H9 (cell line): ENCODE data around the gene DNAJC6. TPM values are rescaled to one million over a fixed set of nuclear protein-coding genes. Genes with fewer than 3 reads are reported as not detected.

Source experiments
- DNase-seq: peaks from one replicate; pipeline ENCODE4 v3.0.0-alpha.2; 2017
- H2AFZ ChIP-seq: one replicate; pipeline ENCODE4 v1.6.1; 2013; ENCODE audit warnings: mild to moderate bottlenecking, low read length, control low read depth, moderate library complexity
- H2AK5ac ChIP-seq: 2 replicates; pipeline ENCODE4 v1.6.1; 2013; ENCODE audit warnings: low read length, control low read depth, mixed read lengths; ENCODE audit not compliant: insufficient read length
- H2BK120ac ChIP-seq: one replicate; pipeline ENCODE4 v1.6.1; 2013; ENCODE audit warnings: low read depth, mild to moderate bottlenecking, low read length, control low read depth, inconsistent platforms; ENCODE audit not compliant: poor library complexity, severe bottlenecking
- H2BK12ac ChIP-seq: 2 replicates; pipeline ENCODE4 v1.6.1; 2013; ENCODE audit warnings: low read length, control low read depth, mixed read lengths, low read depth; ENCODE audit not compliant: insufficient read length
- H2BK15ac ChIP-seq: 2 replicates; pipeline ENCODE4 v1.6.1; 2013; ENCODE audit warnings: low read depth, low read length, control low read depth
- H2BK20ac ChIP-seq: one replicate; pipeline ENCODE4 v1.6.1; 2013; ENCODE audit warnings: low read depth, mild to moderate bottlenecking, low read length, control low read depth, inconsistent platforms; ENCODE audit not compliant: poor library complexity, severe bottlenecking
- H2BK5ac ChIP-seq: 2 replicates; pipeline ENCODE4 v1.6.1; 2013; ENCODE audit warnings: low read length, control low read depth, mixed read lengths; ENCODE audit not compliant: insufficient read length
- H3K14ac ChIP-seq: 2 replicates; pipeline ENCODE4 v1.6.1; 2013; ENCODE audit warnings: low read length, control low read depth; ENCODE audit not compliant: insufficient read depth
- H3K18ac ChIP-seq: 2 replicates; pipeline ENCODE4 v1.6.1; 2013; ENCODE audit warnings: low read depth, mild to moderate bottlenecking, mixed read lengths, low read length, control low read depth; ENCODE audit not compliant: insufficient read length
- H3K23ac ChIP-seq: 2 replicates; pipeline ENCODE4 v1.6.1; 2013; ENCODE audit warnings: low read length, control low read depth, mixed read lengths, low read depth; ENCODE audit not compliant: insufficient read length
- H3K23me2 ChIP-seq: 2 replicates; pipeline ENCODE4 v1.6.1; 2013; ENCODE audit warnings: low read depth, mild to moderate bottlenecking, mixed read lengths, low read length, control low read depth; ENCODE audit not compliant: insufficient read length, poor library complexity, severe bottlenecking
- H3K27ac ChIP-seq: 2 replicates; pipeline ENCODE4 v1.5.1; 2013; ENCODE audit warnings: low read length, control low read depth, mixed read lengths, low read depth; ENCODE audit not compliant: insufficient read length
- H3K27me3 ChIP-seq: 2 replicates; pipeline ENCODE4 v1.6.1; 2013; ENCODE audit warnings: low read length, control low read depth, inconsistent platforms; ENCODE audit not compliant: insufficient read depth
- H3K4ac ChIP-seq: 2 replicates; pipeline ENCODE4 v1.6.1; 2013; ENCODE audit warnings: low read depth, mild to moderate bottlenecking, control low read depth, inconsistent platforms, low read length, moderate library complexity
- H3K4me1 ChIP-seq: 2 replicates; pipeline ENCODE4 v1.6.1; 2013; ENCODE audit warnings: low read length, control low read depth, inconsistent platforms; ENCODE audit not compliant: insufficient read depth
- H3K4me2 ChIP-seq: 2 replicates; pipeline ENCODE4 v1.6.1; 2013; ENCODE audit warnings: low read length, control low read depth, mixed read lengths; ENCODE audit not compliant: insufficient read length, insufficient read depth
- H3K56ac ChIP-seq: 2 replicates; pipeline ENCODE4 v1.6.1; 2013; ENCODE audit warnings: low read depth, mild to moderate bottlenecking, mixed read lengths, low read length, control low read depth; ENCODE audit not compliant: insufficient read length
- H3K79me1 ChIP-seq: 2 replicates; pipeline ENCODE4 v1.6.1; 2013; ENCODE audit warnings: low read depth, mild to moderate bottlenecking, moderate library complexity, low read length, control low read depth, inconsistent platforms; ENCODE audit not compliant: insufficient read depth, poor library complexity, severe bottlenecking
- H3K79me2 ChIP-seq: 2 replicates; pipeline ENCODE4 v1.6.1; 2013; ENCODE audit warnings: low read length, control low read depth, inconsistent platforms; ENCODE audit not compliant: insufficient read depth
- H3K9ac ChIP-seq: 2 replicates; pipeline ENCODE4 v1.6.1; 2013; ENCODE audit warnings: low read length, control low read depth, mixed read lengths; ENCODE audit not compliant: insufficient read length; ENCODE audit errors: extremely low read depth
- H3K9me3 ChIP-seq: one replicate; pipeline ENCODE4 v1.6.1; 2013; ENCODE audit warnings: low read depth, low read length, inconsistent platforms; ENCODE audit not compliant: control insufficient read depth
- H3T11ph ChIP-seq: one replicate; pipeline ENCODE4 v1.6.1; 2013; ENCODE audit warnings: mild to moderate bottlenecking, low read length, control low read depth, inconsistent platforms
- H4K20me1 ChIP-seq: one replicate; pipeline ENCODE4 v1.6.1; 2013; ENCODE audit not compliant: control insufficient read depth, insufficient read length, insufficient read depth
- H4K5ac ChIP-seq: 2 replicates; pipeline ENCODE4 v1.6.1; 2013; ENCODE audit warnings: low read depth, mild to moderate bottlenecking, mixed read lengths, low read length, control low read depth; ENCODE audit not compliant: insufficient read length
- H4K8ac ChIP-seq: replicated peaks from 2 replicates; pipeline ENCODE4 v1.6.1; 2013; ENCODE audit warnings: low read length, control low read depth, mixed read lengths, low read depth; ENCODE audit not compliant: insufficient read length
- H4K91ac ChIP-seq: 2 replicates; pipeline ENCODE4 v1.6.1; 2013; ENCODE audit warnings: low read depth, mild to moderate bottlenecking, moderate library complexity, mixed read lengths, low read length, control low read depth; ENCODE audit not compliant: insufficient read length
- H3K27ac Mint-ChIP-seq, 3 experiments: 2 replicates in 2 of 3; 3 replicates in 1 of 3; pipeline ENCODE4 v1.8.0; 2020 to 2021; ENCODE audit warnings: mixed read lengths in 3 of 3, mild to moderate bottlenecking in 1 of 3, moderate library complexity in 1 of 3
- H3K27me3 Mint-ChIP-seq: 2 replicates; pipeline ENCODE4 v1.8.0; 2021; ENCODE audit warnings: low read depth, mild to moderate bottlenecking, moderate library complexity, mixed read lengths
- H3K36me3 Mint-ChIP-seq, 3 experiments: 2 replicates in 2 of 3; 3 replicates in 1 of 3; pipeline ENCODE4 v1.8.0; 2020 to 2021; ENCODE audit warnings: low read depth in 3 of 3, mixed read lengths in 3 of 3; ENCODE audit not compliant: insufficient read depth in 1 of 3
- H3K4me1 Mint-ChIP-seq, 2 experiments: 2 replicates each; pipeline ENCODE4 v1.8.0; 2020; ENCODE audit warnings: mixed read lengths in 2 of 2
- H3K4me3 Mint-ChIP-seq, 2 experiments: 2 replicates in 1 of 2; 3 replicates in 1 of 2; pipeline ENCODE4 v1.8.0; 2020 to 2021; ENCODE audit warnings: mild to moderate bottlenecking in 2 of 2, mixed read lengths in 2 of 2, moderate library complexity in 1 of 2
- H3K9me3 Mint-ChIP-seq, 2 experiments: 2 replicates in 1 of 2; 3 replicates in 1 of 2; pipeline ENCODE4 v1.8.0; 2020; ENCODE audit warnings: mild to moderate bottlenecking in 2 of 2, mixed read lengths in 2 of 2, moderate library complexity in 1 of 2
- WGBS: extraction: QIAGEN DNeasy Blood & Tissue Kit; methylation state at CpG from one replicate; pipeline ENCODE4 v1.1.7; 2013; ENCODE audit warnings: missing lambda C conversion rate, low lambda C conversion rate, mixed read lengths; ENCODE audit not compliant: insufficient read length; ENCODE audit errors: extremely low coverage; 5-methylcytosine and 5-hydroxymethylcytosine counted together
- total RNA-seq: library from RNA; stranded (reverse); gene quantifications from 2 replicates; pipeline ENCODE4 v1.2.1, GENCODE V29; 2021
- TF ChIP-seq, protein P1 (sequence below): fragments of 200-600 bp; sonication (generic); conservative IDR thresholded peaks from 3 replicates; pipeline ENCODE4 v1.8.0; 2021; ENCODE audit warnings: antibody characterized with exemption, mild to moderate bottlenecking

Gene DNAJC6
- total RNA-seq, 1 experiment from 2014 or later: 2.2 TPM

DNA sequence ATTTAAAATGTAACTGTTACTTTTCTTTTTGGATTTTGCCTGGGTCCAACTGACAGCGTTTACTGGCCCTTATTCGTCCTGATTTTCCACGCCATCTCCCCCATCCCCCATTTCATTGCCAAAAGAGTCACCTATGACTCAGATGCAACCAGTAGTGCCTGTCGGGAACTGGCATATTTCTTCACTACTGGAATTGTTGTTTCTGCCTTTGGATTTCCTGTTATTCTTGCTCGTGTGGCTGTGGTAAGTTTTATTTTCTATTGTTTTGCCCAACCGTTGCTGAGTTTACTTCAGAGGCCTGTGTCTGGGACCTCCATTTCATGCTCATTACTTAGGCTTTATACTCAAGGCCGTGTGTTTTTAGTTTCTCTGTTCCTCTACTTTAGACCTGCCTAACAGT lies 120.5 kb downstream of the DNAJC6 start:
- Histone ChIP-seq H2BK12ac (no peak overlapping the region), H3K9ac (no peak overlapping the region), H3K23me2 (no peaks in the 10 kb centered on the region), H3K27ac (no peak overlapping the region), H2BK5ac (no peak overlapping the region), H2BK15ac (no peak overlapping the region), H3K4me1 (peaks cover 10% of the 10 kb centered on the region; the same call in 1 of the 2 replicates), H4K91ac (no peak overlapping the region), H3K14ac (no peak overlapping the region), H3T11ph (no peak overlapping the region), H3K56ac (no peak overlapping the region), H3K23ac (no peak overlapping the region), H4K20me1 (no peaks in the 10 kb centered on the region), H3K9me3 (no peaks in the 10 kb centered on the region), H3K27me3 (no peaks in the 10 kb centered on the region), H3K4ac (no peak overlapping the region), H3K18ac (no peak overlapping the region), H2AFZ (no peak overlapping the region), H2BK120ac (no peak overlapping the region), H2BK20ac (no peak overlapping the region), H4K8ac (no peak overlapping the region), H3K4me2 (no peak overlapping the region), H4K5ac (no peak overlapping the region), H3K79me1 (no peaks in the 10 kb centered on the region), H2AK5ac (no peak overlapping the region), H3K79me2 (no peaks in the 10 kb centered on the region; the same call in 1 of the 2 replicates)
- peaks cover 55 to 59% of the 10 kb centered on the region in 2 experiments for H3K4me1 Mint-ChIP-seq
- no peaks in the 10 kb centered on the region for H3K27me3 Mint-ChIP-seq
- TF ChIP-seq, protein P1, sequence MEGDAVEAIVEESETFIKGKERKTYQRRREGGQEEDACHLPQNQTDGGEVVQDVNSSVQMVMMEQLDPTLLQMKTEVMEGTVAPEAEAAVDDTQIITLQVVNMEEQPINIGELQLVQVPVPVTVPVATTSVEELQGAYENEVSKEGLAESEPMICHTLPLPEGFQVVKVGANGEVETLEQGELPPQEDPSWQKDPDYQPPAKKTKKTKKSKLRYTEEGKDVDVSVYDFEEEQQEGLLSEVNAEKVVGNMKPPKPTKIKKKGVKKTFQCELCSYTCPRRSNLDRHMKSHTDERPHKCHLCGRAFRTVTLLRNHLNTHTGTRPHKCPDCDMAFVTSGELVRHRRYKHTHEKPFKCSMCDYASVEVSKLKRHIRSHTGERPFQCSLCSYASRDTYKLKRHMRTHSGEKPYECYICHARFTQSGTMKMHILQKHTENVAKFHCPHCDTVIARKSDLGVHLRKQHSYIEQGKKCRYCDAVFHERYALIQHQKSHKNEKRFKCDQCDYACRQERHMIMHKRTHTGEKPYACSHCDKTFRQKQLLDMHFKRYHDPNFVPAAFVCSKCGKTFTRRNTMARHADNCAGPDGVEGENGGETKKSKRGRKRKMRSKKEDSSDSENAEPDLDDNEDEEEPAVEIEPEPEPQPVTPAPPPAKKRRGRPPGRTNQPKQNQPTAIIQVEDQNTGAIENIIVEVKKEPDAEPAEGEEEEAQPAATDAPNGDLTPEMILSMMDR: no peak
- DNase-seq: no peak
- H3K27ac Mint-ChIP-seq: peak overlapping the region in 2 of 3 experiments; percentile 52 to 53; a peak in 3 of 7 replicates
- no CpG with 5 or more reads among the region's 7 CpGs for WGBS
- H3K36me3 Mint-ChIP-seq: peaks cover 9 to 33% (median 31%) of the 10 kb centered on the region in 3 experiments; a peak in 6 of 7 replicates
- H3K9me3 Mint-ChIP-seq: no peaks in the 10 kb centered on the region
- H3K4me3 Mint-ChIP-seq: no peak overlapping the region
